HUES48 (cell line): Measurements from ENCODE around the gene OR11A1.
A peak's percentile ranks its signal among the peaks of the same experiment; 100 is the strongest.

Experiments used
- H3K27ac ChIP-seq: one replicate; pipeline ENCODE4 v1.7.0; 2013; ENCODE audit warnings: low read depth, low read length, inconsistent platforms
- H3K27me3 ChIP-seq: 2 replicates; pipeline ENCODE4 v1.6.1; 2013; ENCODE audit warnings: mild to moderate bottlenecking, low read length; ENCODE audit not compliant: control insufficient read depth, insufficient read depth
- H3K36me3 ChIP-seq: 2 replicates; pipeline ENCODE4 v1.6.1; 2013; ENCODE audit warnings: low read length; ENCODE audit not compliant: control insufficient read depth, insufficient read depth
- H3K4me1 ChIP-seq: 2 replicates; pipeline ENCODE4 v1.6.1; 2013; ENCODE audit warnings: mild to moderate bottlenecking, low read length; ENCODE audit not compliant: control insufficient read depth, insufficient read depth
- H3K4me3 ChIP-seq: 2 replicates; pipeline ENCODE4 v1.5.1; 2013; ENCODE audit warnings: mild to moderate bottlenecking, low read depth, low read length
- H3K9ac ChIP-seq: 2 replicates; pipeline ENCODE4 v1.6.1; 2013; ENCODE audit warnings: mild to moderate bottlenecking, low read depth, low read length, moderate library complexity
- H3K9me3 ChIP-seq: 2 replicates; pipeline ENCODE4 v1.6.1; 2013; ENCODE audit warnings: low read length; ENCODE audit not compliant: control insufficient read depth, insufficient read depth

OR11A1 gene

DNA sequence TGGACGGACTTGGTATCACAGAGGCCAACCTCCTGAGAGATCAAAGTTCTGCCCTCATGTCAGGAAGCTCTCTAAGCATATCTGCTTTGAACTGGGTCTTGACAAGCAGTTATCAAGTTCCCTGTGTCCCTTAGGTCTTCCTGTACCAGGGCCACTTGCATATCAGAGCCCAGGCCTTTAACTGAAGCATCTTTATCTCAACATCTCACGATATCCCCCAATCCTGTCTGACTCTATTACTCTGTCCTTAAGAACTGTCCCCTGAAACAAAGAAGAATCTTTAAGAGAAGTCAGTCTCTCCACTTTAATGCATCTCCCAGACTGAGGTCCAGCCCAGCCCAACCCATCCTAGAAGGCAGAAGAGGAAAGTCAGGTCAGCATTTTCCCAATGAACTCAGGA lies 22.7 kb upstream of the OR11A1 start:
- H3K9me3 ChIP-seq = no peaks in the 10 kb centered on the region
- no peaks in the 10 kb centered on the region for H3K4me1 ChIP-seq
- H3K9ac ChIP-seq = no peak overlapping the region
- no peaks in the 10 kb centered on the region for H3K27me3 ChIP-seq
- no peak overlapping the region for H3K4me3 ChIP-seq
- no peak overlapping the region for H3K27ac ChIP-seq
- no peaks in the 10 kb centered on the region for H3K36me3 ChIP-seq

DNA sequence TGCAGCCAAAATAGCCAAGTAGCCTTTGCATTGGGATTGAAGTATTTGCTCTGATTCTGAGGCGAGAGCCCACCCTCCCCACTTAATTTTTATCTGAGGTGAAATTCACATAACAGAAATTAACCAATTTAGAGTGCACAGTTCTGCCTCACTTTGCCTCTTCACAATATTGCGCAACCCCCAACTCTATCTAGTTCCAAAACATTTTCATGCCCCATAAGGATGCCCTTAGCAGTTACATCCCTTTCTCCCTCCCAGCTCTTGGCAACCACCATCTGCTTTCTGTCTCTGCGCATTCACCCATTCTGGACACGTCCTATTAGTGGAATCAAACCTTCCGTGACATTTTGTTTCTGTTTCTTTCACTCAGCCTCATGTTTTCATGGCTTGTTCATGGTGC lies 21.9 kb upstream of the OR11A1 start:
- Histone ChIP-seq H3K36me3 (no peaks in the 10 kb centered on the region), H3K9me3 (no peaks in the 10 kb centered on the region)

DNA sequence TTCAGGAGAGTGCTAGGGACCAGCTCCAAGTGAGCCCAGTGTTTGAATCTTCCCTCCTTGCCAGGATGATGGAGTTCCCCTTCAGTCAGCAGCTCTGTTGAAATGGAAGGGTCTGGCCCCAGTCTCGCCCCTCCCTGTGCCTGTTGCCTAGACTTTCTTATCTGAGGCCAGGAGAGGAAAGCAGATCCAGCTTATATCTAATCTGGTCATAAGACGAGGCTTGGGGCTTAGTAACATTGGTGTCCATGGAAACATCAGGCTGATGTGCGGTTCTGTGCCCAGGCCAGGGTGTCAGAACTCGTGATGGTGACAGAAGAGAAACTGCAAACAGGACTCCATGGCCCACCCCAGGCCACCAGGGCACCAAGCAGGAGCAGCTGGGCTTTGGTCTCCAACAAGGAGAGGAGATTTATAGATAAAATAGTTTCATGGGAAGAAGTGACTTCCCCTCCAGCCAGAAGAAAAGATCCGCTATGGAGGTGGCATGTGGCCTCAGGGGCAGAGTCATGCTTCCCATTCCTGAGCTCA lies 21.1 kb upstream of the OR11A1 start:
- Histone ChIP-seq H3K27ac (no peak overlapping the region), H3K36me3 (no peaks in the 10 kb centered on the region), H3K9me3 (no peaks in the 10 kb centered on the region), H3K4me3 (no peak overlapping the region), H3K27me3 (no peaks in the 10 kb centered on the region), H3K4me1 (no peaks in the 10 kb centered on the region), H3K9ac (no peak overlapping the region)

More for the DNA sequence above, 21.9 kb upstream of the OR11A1 start:
- Histone ChIP-seq H3K27ac (no peak overlapping the region), H3K27me3 (no peaks in the 10 kb centered on the region), H3K4me3 (no peak overlapping the region), H3K4me1 (no peaks in the 10 kb centered on the region), H3K9ac (no peak overlapping the region)

DNA sequence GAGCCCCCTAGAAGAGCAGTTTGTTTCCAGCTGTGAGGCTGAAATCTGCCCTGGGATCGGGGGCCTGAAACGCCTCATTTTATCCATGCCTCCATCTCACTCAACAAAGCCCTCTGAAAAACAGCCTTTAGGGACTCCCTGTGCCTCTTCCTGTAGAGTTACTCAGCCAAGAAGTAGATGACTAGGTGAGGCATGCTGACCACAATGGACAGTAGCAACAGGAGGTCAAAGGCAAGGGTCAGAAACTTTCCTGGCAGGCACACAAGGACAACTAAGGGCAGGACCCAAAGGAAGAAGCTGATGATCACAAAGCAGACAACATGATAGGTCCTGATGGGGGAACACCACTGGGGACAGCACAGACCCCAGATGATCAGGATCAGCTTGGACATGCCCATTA lies 18.1 kb upstream of the OR11A1 start:
- Histone ChIP-seq H3K9me3 (no peaks in the 10 kb centered on the region), H3K27ac (no peak overlapping the region), H3K27me3 (no peaks in the 10 kb centered on the region), H3K36me3 (no peaks in the 10 kb centered on the region), H3K4me1 (no peaks in the 10 kb centered on the region), H3K9ac (no peak overlapping the region), H3K4me3 (no peak overlapping the region)

DNA sequence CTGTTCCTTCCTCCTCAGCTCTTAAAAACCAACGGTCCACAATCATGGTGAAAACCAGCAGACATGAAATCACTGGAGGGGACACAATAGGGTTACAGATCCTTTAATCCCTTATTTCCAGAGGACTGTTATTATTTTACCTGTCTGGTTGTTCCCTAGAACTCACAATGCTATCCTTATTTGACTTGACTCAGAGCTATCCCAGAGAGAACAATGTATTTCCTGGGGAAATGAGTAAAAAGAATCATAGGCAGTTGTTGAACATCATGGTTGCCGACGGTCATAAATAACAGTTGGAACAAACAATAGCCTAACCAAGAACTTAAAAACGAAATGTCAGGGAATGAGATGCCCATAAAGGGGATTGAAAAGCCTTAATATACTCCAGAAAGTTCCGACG lies 9.4 kb upstream of the OR11A1 start:
- H3K9ac ChIP-seq = no peak overlapping the region
- no peaks in the 10 kb centered on the region for H3K9me3 ChIP-seq
- H3K4me1 ChIP-seq = no peaks in the 10 kb centered on the region
- H3K27ac ChIP-seq = no peak overlapping the region
- H3K36me3 ChIP-seq = no peaks in the 10 kb centered on the region
- no peak overlapping the region for H3K4me3 ChIP-seq
- H3K27me3 ChIP-seq = no peaks in the 10 kb centered on the region

DNA sequence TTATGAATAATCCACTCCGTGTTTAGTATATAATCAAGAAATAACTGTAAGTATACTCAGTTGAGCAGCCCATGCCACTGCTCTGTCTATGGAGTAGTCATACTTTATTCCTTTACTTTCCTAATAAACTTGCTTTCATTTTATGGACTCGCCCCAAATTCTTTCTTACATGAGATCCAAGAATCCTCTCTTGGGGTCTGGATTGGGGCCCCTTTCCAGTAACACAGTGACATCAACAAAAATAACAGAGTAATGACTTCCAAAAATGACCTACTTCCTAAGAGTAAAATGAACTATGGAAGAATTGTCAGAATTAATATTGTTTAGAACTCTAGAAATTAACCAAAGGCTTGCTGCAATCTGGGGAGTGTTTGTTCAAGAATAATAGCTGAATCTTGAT lies 8.9 kb upstream of the OR11A1 start:
- Histone ChIP-seq H3K9me3 (no peaks in the 10 kb centered on the region), H3K27me3 (no peaks in the 10 kb centered on the region), H3K9ac (no peak overlapping the region), H3K27ac (no peak overlapping the region), H3K4me3 (no peak overlapping the region), H3K4me1 (no peaks in the 10 kb centered on the region), H3K36me3 (no peaks in the 10 kb centered on the region)

DNA sequence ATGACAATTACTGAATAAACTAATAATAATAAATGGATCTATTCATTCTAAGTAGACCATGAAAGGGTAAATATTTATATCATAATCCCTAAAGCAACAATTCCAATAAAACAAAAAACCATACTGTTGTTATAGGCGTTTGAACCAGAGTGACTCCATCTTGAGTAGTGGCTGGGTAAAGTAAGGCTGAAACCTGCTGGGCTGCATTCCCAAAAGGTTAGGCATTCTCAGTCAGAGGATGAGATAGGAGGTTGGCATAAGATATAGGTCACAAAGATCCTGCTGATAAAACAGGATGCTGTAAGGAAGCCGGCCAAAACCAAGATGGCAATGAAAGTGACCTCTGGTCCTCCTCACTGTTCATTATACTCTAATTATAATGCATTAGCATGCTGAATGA lies 8.4 kb upstream of the OR11A1 start:
- H3K27me3 ChIP-seq = no peaks in the 10 kb centered on the region
- H3K4me3 ChIP-seq = no peak overlapping the region
- H3K27ac ChIP-seq = no peak overlapping the region
- H3K9me3 ChIP-seq = no peaks in the 10 kb centered on the region
- H3K4me1 ChIP-seq = no peaks in the 10 kb centered on the region
- H3K36me3 ChIP-seq = no peaks in the 10 kb centered on the region
- H3K9ac ChIP-seq = no peak overlapping the region

DNA sequence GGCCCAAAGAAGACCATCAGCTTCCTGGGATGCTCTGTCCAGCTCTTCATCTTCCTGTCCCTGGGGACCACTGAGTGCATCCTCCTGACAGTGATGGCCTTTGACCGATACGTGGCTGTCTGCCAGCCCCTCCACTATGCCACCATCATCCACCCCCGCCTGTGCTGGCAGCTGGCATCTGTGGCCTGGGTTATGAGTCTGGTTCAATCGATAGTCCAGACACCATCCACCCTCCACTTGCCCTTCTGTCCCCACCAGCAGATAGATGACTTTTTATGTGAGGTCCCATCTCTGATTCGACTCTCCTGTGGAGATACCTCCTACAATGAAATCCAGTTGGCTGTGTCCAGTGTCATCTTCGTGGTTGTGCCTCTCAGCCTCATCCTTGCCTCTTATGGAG lies 5.2 kb upstream of the OR11A1 start:
- H3K36me3 ChIP-seq = no peaks in the 10 kb centered on the region
- no peak overlapping the region for H3K27ac ChIP-seq
- H3K9ac ChIP-seq = no peak overlapping the region
- H3K27me3 ChIP-seq = no peaks in the 10 kb centered on the region
- no peaks in the 10 kb centered on the region for H3K4me1 ChIP-seq
- no peaks in the 10 kb centered on the region for H3K9me3 ChIP-seq
- H3K4me3 ChIP-seq = no peak overlapping the region

DNA sequence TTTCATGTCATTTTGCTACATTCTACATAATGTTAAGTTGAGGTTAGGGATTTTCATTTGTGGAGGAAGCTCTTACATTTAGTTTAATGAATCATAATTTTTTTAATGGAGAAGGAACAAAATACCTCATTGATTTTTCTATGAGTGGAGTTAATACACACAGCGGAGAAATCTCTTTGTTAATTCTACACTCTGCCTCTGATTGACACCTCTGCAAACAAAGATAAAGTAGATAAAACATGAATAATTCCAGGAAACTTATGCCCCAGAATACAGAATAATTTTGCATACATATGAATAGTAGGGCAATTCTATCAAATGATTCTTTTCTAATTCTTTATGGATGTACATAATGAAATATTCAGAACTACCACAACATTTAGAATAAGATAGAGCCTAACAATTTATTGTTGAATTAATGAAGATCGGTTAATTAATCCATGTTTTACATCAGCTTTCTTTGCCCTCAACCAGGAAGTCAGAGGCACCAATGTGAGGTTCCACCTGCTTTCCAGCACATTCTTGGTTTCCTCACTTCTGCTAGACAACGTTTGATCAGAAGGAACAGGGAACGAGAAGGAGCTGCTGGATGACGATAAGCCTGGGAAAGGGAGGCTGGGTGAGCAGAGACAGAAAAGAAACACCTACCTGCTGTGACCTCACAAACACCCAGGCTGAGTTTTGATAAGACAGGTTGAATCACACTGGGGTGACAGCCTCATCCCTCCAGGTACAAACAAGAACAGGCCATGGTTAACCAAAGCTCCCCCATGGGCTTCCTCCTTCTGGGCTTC lies 4.3 kb upstream of the OR11A1 start:
- no peak overlapping the region for H3K4me3 ChIP-seq
- H3K36me3 ChIP-seq = no peaks in the 10 kb centered on the region
- no peaks in the 10 kb centered on the region for H3K9me3 ChIP-seq
- H3K4me1 ChIP-seq = no peaks in the 10 kb centered on the region
- H3K27me3 ChIP-seq = no peaks in the 10 kb centered on the region
- no peak overlapping the region for H3K9ac ChIP-seq
- no peak overlapping the region for H3K27ac ChIP-seq

DNA sequence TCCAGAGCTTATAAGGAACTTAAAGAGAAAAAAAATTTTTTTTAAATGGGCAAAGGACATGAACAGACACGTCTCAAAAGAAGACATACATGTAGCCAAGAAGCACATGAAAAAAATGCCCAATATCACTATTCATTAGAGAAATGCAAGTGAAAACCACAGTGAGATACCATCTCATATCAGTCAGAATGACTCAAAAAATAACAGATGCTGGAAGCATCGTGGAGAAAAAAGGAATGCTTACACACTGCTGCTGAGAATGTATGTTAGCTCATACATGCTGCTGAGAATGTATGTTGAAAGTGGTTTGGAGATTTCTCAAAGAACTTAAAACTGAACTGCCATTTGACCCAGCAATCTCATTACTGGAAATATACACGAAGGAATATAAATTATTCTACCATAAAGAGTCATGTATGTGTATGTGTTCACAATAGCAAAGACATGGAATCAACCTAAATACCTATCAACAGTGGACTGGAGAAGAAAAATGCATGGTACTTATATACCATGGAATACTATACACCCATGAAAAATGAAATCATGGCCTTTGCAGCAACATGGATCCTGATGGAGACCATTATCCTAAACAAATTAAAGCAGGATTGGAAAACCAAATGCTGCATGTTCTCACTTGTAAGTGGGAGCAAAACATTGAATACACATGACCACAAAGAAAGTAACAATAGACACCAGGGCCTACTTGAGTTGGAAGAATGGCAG lies 5.2 kb downstream of the OR11A1 start:
- H3K9me3 ChIP-seq = no peaks in the 10 kb centered on the region
- H3K9ac ChIP-seq = no peak overlapping the region
- no peaks in the 10 kb centered on the region for H3K36me3 ChIP-seq
- no peaks in the 10 kb centered on the region for H3K27me3 ChIP-seq
- H3K27ac ChIP-seq = no peak overlapping the region
- H3K4me1 ChIP-seq = peaks cover 10% of the 10 kb centered on the region
- no peak overlapping the region for H3K4me3 ChIP-seq

DNA sequence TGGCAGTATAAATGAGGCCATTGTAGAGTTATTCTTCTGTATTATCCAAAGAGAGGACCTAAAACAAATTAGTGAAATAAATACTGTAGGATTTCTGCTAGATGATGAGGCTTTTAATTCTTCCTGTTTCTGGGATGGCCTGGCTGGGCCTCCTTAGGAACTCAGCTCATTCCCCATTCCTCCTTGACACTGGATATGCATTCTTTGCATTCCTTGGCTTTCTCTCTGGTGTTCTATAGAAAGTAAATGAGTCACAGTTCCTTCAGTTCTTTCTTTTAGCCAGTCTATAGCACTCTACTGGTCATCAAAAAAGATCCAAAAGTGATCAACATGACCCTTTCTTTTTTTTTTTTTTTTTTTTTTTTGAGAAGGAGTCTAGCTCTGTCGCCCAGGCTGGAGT lies 9.2 kb downstream of the OR11A1 start:
- Histone ChIP-seq H3K9ac (no peak overlapping the region), H3K9me3 (peaks cover 4% of the 10 kb centered on the region; the same call in 1 of the 2 replicates), H3K4me3 (no peak overlapping the region), H3K4me1 (peaks cover 10% of the 10 kb centered on the region), H3K27ac (peak overlapping the region; percentile 56), H3K27me3 (no peaks in the 10 kb centered on the region), H3K36me3 (no peaks in the 10 kb centered on the region)
